Fibroblast of mammary gland (primary cell): ENCODE measurements around the gene TSPO2.
A peak's percentile ranks its signal among the peaks of the same experiment; 100 is the strongest.

Experiments
- DNase-seq: peaks from one replicate; pipeline ENCODE4 v3.0.0-alpha.2; 2010; ENCODE audit warnings: low read depth
- H3K4me3 ChIP-seq: 2 replicates; pipeline ENCODE4 v1.5.1; 2011; ENCODE audit warnings: low read depth, mild to moderate bottlenecking, low read length, moderate library complexity; ENCODE audit not compliant: control insufficient read depth
- TF ChIP-seq, protein P1 (sequence below): conservative IDR thresholded peaks from 2 replicates; pipeline ENCODE4 v1.5.1; 2011; ENCODE audit warnings: low read depth, low read length, inconsistent platforms; ENCODE audit not compliant: control insufficient read depth, insufficient read depth

TSPO2 gene

GRCh38 chr6:41025966-41026530 lies 16.2 kb upstream of the TSPO2 start:
- TF ChIP-seq, protein P1, sequence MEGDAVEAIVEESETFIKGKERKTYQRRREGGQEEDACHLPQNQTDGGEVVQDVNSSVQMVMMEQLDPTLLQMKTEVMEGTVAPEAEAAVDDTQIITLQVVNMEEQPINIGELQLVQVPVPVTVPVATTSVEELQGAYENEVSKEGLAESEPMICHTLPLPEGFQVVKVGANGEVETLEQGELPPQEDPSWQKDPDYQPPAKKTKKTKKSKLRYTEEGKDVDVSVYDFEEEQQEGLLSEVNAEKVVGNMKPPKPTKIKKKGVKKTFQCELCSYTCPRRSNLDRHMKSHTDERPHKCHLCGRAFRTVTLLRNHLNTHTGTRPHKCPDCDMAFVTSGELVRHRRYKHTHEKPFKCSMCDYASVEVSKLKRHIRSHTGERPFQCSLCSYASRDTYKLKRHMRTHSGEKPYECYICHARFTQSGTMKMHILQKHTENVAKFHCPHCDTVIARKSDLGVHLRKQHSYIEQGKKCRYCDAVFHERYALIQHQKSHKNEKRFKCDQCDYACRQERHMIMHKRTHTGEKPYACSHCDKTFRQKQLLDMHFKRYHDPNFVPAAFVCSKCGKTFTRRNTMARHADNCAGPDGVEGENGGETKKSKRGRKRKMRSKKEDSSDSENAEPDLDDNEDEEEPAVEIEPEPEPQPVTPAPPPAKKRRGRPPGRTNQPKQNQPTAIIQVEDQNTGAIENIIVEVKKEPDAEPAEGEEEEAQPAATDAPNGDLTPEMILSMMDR, result no peak
- DNase-seq, result no peak
- no peak overlapping the region for H3K4me3 ChIP-seq

DNA sequence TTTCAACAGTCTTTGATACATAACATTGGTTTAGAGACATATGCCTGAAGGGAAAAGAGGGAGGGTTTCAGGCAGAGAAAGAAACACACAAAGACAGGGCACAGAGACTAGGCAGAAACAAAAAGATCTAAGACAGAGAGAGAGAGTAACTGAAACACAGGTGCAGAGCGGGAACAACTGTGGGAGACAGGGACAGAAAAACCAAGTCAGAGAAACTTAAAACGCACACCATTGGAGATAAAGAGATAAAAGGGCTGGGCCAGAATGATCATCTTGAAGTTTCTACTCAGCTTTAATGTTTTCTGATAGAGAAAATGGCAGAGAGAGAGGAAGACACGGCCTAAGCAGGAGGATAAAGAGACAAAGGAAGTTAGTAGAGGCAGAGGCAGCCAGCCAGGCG lies 15.0 kb upstream of the TSPO2 start:
- no peak for DNase-seq
- TF ChIP-seq, protein P1, result no peak
- H3K4me3 ChIP-seq, result peak overlapping the region; percentile 37

DNA sequence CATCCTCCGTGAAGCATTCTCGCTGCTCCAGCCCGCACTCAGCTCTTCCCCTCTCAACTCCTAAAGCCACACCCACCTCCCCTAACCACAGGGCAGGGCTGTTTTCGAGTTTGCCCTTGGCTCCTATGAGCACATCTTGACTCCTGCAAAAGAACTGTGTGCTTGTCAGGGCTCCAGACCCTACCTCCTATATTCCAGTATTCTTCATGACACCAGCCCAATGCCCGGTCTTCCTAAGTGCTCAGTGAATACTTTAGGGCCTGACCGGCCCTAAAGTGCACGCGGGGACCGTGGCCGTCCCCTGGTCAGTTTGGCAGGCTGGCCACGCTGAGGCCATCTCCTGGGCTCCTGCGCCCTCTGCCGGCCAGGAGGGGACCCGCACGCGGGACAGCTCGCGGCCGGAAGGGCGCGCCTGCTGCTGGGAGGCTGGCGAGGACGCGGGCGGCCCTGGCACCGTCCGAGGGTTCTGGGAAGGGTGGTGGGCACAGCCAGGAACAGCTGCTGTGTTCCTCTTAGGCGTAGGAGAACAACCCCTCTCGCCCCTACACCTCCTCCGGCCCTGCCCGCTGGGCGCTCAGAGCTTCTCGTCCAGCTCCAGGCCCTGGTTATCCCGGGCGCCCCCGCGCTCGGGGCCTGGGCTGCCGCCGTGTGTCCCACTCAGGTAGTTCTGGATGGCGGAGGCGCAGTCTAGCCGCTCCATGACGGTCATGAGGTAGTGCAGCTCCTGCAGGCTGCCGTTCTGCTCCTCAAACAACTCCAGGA lies 14.3 kb upstream of the TSPO2 start:
- TF ChIP-seq, protein P1, result peak; percentile 60
- DNase-seq, result peak; percentile 57
- H3K4me3 ChIP-seq, result peak overlapping the region; percentile 44

- DNase-seq, result no peak
- H3K4me3 ChIP-seq, result peak overlapping the region; percentile 44
- TF ChIP-seq, protein P1, result no peak
Observed at GRCh38 chr6:41028561-41029412, 13.5 kb upstream of the TSPO2 start.

GRCh38 chr6:41032830-41033229 lies 9.4 kb upstream of the TSPO2 start:
- DNase-seq, result no peak
- H3K4me3 ChIP-seq, result no peak overlapping the region
- TF ChIP-seq, protein P1, result no peak

DNA sequence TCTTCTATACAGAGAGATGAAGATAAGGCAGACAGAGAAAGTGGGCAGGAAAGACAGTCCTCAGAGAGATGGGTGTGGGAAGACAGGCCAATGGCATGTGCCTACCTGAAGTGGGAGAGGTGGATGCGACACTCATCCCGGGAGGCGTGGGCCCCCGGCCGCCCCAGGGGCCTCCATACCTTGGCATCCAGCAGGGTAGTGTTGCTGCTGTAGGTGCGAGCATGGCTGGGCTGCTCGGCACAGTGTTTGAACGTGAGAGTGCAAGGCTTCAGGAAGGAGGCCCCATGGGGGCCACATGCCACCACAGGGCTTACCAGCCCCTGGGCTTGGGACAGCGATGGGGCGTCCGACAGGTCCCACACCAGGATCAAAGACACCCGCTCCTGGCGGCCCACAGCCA lies 8.5 kb upstream of the TSPO2 start:
- H3K4me3 ChIP-seq, result no peak overlapping the region
- DNase-seq, result no peak
- TF ChIP-seq, protein P1, result no peak
